Stimulated activated CD8-positive, alpha-beta memory T cell treated with anti-CD3 and anti-CD28 coated beads, Interleukin-7, amount 100 ng/mL, for 48 hours (primary cell): Measurements from ENCODE around the gene QPCTL.
"Not testable (repeated sequence)": the region's sequence is repeated elsewhere in the genome, so short reads cannot be mapped to it uniquely, and the experiment has no call there.

Experiments used
- DNase-seq, 2 donors: peaks; one replicate each; pipeline ENCODE4 v3.0.0-alpha.2; 2020; ENCODE audit warnings: low read depth in 1 of 2; ENCODE audit errors: extremely low read depth in 1 of 2

QPCTL gene

DNA sequence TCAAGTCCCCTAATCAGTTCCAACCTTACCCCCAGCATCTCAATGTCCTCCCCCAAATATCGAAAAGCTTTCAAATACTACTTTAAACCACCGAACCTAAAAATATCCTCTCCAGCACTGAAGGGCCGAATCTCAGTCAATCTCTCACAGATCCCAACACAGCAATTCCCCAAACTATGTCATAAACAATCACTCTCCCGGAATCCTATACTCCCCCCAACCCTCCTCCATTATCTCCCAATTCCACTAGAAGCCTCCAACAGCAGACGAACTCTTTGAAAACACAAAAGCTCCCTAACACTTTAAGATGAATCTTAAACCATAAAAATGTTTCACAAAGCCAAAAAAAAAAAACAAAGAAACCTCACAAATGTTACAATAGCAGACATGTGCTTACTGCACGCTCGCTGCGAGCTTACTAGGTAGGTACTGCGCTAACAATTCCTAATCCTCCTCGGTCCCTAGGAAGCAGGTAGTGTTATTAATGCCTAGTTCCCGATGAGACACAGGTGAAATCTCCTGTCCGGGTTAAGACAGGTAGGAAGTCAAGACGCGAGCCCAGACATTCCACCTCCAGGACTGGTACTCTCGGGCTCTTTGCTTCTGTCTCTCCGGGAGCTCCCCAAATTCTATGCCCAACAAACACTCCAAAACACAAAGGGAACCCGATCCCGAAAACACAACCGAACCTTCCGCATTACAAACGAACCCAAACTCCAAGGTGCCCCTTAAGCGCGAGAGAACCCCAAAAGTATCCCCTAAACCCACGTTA lies 24.1 kb downstream of the QPCTL start:
- DNase-seq, result no peak

DNA sequence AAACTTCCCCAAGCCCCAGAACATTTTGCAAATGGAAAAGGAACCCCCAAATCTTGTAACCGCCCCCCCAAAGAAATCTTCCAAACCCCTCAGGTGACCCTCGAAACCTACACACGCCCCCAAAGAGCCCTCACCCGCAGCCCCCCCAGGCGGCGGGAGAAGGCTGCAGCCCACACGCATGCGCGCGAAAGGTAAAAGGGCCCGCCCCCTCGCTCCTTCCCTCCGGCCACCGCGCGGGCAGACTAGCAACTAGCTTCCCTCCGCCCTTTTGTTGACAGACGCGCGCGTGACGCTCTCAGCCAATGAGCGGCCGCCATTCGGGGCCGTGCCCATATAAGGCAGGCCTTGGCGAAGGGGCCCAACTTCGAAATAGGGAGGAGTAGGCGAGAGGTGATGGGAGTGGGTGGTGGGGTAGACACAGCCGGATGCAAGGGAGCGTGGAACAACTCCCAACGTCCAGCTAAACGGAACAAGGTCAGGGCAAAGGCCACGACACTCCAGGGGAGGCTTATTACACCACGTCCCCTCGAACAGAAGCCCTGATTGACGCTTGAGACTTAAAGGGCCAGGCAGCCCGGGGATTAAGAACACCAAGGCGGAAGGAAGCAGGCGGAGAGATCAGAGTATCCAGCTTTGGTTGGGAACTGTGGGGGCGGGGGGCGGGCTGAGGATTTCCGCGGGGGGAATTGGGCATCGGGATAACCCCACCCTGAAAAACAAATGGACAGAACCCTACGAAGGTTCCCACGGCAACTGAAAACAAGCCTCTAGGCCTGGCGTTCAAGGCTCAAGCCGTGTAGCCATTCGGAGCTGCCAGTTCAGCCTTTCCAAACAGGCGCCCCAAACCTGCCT lies 24.9 kb downstream of the QPCTL start:
- DNase-seq, result peak; percentile 97 to 98

DNA sequence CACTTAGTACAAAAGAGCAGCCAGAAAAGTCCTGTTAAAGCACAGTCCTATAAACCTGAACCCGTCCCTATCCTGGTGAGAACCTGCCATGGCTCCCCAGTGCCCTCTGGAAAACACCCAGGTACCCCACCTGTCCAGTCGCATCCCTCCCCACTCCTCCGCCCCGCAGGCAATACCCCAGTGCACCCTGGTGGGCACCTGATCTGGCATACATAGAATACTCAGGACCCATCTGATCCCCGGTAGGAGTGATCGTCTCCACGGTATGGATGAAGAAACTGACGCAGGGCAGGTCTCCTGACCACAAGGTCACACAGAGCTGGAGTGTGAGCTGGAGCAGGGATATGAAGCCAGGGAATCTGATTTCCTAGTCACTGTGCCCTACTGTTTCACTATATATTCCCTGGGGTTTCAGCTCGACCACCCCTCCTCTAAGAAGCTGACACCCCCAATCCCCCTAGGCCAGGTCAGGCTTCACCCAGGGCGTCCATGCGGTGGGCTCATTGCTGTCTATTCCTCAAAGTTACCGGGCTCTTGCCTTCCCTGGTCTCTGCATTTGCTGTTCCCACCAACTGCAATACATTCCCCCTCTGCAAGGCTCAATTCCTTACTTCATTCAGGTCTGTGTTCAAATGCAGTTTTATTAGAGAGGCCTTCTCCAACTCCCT lies 25.7 kb downstream of the QPCTL start:
- no peak for DNase-seq

DNA sequence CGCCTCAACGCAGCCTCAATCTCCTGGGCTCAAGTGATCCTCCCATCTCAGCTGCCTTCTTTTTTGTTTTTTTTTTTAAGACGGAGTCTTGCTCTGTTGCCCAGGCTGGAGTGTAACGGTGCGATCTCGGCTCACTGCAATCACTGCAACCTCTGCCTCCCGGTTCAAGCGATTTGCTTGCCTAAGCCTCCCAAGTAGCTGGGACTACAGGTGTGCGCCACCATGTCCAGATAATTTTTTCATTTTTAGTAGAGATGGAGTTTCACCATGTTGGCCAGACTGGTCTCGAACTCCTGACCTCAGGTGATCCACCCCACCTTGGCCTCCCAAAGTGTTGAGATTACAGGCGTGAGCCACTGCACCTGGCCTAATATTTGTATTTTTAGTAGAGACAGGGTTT lies 27.6 kb downstream of the QPCTL start:
- not testable (repeated sequence) for DNase-seq

DNA sequence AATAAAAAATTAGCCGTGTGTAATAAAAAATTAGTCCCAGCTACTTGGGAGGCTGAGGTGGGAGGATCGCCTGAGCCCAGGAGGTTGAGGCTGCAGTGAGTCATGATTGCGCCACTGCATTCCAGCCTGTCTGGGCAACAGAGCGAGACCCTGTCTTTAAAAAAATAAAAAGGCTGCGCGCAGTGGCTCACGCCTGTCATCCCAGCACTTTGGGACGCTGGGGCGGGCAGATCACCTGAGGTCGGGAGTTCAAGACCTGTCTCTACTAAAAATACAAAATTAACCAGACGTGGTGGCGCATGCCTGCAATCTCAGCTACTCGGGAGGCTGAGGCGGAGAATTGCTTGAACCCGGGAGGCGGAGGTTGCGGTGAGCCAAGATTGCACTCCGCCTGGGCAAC lies 36.2 kb downstream of the QPCTL start:
- DNase-seq, result not testable (repeated sequence)

DNA sequence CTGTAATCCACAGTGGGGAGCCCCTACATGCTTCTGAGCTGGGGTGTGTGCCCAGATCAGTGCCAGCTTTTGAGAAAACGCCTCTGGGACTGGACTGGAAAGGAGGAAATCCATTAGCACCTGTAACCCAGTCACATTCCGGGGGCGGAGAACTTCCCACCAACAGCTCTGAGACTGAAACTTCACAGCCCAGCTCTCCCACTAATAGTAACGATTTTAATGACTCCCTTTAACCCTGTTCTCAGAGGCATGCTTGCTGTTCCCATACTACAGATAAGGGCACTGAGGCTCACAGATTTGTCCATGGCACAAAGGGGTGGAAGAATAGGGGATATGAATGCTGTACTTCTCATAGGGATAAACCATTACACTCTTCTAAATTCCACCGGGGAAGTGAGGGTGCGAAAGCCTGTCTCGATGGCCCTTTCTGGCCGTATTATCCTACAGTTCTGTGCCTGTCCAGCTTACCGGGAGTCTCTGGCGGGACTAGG lies 37.4 kb downstream of the QPCTL start:
- DNase-seq, result peak in 1 of 2 donors; percentile 15

DNA sequence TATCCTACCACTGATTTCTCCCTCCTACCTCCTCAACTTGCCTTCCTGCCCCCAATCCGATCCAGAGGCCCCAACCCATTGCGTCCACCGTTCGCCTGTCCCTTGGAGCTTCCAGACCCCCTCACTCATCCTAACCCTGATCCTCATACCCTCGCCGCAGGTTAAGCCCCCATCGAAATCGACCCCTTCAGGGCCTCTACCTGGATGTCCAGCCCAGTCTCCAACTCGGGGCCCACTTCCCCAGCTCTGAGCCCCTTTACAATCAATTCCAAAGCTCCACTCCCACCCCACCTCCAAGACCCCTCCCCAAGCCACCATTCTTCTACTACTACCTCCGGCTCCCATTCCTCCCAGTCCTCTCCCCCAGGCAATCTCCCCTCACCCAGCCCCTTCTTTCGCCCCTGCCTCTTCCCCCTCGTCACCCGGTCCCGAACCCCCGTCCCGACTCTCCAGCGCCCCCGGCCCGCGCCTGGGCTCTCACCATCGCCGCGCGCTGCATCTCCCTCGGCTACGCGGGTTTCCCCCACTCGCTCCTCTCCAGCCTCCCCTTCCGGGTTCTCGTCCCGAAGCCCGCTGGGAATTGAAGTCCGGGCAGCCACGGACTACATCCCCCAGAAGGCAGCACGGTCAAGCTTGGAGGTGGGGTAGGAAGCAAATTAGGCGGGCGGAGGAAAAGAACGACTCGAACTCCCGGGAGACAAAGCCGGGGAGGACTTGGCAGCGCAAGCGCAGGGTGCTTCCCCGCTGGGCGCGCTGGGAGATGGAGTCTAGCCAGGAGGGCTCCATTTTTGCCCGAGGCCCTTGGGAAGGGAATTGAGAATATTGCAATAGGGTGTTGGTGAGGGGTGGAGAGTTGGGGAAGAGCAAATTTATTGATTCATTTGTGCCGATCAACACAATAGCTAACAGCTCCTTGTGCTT lies 38.2 kb downstream of the QPCTL start, which contains the start of gene FBXO46:
Gene FBXO46, minus strand, starts transcription at position 529 of the 921 bp plus-strand sequence. CDS start 17,401 bp downstream, outside the sequence.
- DNase-seq, result peak; percentile 86 to 97

DNA sequence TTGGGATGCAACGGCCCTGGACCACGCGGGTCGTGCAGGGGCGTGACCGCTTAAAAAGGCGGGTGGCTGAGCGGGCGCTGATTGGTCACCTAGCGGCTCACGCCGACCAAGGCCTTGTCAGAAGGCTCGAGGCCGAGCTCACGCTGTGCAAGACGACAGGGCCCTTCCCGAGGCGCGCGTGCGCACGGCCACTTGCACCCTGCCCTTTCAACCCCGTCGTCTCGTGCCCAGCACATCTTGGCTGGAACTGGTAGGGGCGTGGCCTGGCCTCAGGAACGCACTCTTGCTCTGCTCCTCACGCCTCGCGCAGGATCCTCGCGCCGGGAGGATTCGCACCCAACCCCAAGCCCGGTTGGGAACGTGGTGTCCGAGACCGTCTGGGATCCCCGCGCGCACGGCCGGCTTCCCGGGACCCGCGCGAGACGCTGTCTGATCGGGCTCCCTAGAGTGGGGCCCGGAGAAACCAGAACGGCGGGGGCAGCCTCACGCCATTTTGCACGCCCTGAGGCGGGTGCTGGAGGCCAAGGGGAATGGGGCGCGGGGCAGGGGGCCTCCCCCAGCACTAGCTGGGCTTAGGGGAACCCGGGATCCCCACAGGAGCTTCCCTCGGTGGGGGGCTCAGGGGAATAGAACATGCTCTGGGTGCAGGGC lies 40.8 kb downstream of the QPCTL start, which contains the start of gene MEIOSIN:
Gene MEIOSIN, plus strand, starts transcription at position 280 of the 651 bp plus-strand sequence. CDS start 1,938 bp downstream, outside the sequence.
- DNase-seq, result no peak

DNA sequence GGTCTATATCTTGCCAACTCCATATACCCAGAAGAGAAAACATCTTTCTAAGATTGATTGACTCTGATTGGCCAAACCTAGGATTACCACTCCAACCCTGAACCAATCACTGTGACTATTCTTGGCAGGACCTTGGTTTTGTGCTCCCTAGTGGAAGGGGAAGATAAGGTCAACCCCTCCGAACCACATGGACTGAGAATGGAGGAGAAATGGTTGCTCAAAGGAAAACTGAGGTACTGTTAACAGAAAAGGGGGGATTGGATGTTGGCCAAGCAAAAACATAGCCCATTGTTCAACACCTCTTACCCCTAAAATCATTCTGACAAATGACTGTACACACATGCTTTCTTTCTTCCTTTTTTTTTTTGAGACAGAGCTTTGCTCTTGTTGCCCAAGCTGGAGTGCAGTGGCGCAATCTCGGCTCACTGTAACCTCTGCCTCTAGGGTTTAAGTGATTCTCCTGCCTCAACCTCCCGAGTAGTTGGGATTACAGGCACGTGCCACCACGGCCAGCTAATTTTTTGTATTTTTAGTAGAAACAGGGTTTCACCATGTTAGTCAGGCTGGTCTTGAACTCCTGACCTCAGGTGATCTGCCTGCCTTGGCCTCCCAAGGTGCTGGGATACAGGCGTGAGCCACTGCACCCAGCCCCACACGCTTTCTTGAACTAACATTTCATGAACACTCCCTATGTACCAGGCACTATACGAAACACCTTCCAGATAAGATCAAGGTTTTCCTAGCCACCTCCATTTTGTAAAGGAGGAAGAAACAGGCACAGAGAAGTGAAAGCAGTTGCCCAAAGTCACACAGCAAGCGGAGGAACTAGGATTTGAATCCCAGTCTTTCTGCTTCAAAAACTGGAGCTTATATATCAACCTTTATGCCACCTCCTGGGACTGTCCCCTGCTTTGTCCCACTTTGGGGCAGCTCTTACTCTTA lies 47.3 kb downstream of the QPCTL start:
- DNase-seq, result no peak

DNA sequence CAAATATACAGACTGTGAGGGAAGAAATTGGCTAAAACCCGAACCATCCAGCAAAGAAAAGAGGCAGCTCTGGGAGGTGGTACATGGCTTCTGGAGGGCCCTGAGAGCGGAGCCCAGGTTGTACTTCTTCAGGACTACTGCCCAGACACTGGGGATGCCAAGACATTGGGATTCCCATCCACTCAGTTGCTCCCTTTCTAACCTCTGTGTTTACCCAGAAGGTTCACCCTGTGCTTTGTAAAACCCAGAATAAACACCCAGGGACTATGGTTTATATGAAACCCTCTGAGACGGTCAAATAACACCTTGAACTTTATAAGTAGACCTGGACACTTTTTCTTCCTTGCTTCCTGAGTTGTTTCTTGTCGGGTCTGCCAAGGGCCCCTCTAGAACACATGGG lies 50.5 kb downstream of the QPCTL start:
- no peak for DNase-seq

DNA sequence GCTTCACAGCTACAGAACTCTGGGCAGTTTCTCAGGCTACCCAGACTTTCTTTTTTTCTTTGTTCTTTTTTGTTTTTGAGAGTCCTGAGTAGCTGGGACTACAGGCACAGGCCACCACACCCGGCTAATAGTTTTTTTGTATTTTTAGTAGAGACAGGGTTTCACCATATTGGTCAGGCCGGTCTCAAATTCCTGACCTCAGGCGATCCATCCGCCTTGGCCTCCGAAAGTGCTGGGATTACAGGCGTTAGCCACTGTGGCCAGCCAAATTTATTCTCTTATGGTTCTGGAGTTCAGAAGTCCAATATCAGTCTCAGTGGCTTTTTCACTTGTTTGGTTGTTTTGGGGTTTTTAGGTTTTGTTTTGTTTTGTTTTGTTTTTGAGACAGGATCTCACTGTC lies 53.1 kb downstream of the QPCTL start:
- DNase-seq, result no peak

DNA sequence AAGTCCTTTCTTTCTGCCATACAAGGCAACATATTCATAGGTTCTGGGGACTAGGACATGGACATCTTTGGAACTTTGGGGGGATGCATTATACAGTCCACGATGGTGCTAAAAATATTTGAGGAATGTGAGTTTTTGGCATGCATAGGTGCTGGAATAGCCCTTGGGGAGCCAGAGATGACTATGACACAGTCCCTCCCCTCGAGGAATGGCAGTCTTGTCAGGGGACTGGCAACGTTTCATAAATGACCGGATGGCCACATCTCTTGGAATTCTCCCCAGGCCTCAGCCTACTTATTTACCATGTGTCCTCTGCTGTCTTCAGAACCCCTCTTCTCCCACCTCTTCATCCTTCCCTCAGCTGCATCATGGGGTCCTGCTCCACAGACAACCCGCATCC lies 54.4 kb downstream of the QPCTL start:
- DNase-seq, result no peak

DNA sequence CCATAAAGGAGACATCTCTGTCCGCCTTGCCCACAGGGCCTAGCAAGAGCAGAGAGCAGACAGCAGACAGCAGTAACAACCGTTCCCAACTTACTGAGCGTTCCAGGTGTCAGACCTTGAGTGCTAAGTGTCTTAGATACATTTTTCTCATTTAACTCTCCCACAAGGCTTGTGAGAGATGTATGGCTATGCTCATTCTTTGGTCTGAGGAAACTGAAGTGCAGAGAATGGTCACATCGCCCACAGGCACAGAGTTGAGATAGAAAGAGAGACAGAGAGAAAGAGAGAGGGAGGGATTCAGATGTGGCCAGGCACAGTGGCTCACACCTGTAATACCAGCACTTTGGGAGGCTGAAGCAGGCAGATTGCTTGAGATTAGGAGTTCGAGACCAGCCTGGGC lies 55.0 kb downstream of the QPCTL start:
- no peak for DNase-seq

DNA sequence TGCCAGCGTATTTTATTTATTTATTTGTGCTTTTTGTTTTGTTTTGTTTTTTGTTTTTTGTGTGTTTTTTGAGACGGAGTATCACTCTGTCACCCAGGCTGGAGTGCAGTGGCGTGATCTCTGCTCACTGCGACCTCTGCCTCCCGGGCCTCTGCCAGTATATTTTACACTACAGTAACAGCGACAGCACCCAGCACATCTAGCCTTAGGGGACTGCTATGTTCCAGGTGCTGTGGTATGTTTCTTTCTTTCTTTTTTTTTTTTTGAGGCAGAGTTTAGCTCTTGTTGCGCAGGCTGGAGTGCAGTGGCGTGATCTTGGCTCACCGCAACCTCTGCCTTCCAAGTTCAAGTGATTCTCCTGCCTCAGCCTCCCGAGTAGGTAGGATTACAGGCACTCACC lies 59.0 kb downstream of the QPCTL start:
- DNase-seq, result not testable (repeated sequence)

DNA sequence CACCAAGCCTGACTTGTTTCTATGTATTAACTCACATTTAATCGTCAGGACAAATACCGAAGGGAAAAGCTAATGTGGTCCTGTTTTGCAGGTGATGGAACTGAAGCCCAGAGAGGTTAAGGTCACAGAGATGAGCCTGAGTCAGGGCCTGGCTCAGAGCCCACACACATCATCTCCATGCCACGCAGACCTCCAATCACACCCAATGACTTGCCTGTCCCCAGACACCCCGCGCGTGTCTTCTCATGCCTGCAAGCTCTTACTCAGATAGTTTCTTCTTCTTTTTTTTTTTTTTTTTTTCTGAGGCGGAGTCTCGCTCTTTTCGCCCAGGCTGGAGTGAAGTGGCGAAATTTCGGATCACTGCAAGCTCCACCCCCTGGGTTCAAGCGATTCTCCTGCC lies 60.2 kb downstream of the QPCTL start:
- no peak for DNase-seq

DNA sequence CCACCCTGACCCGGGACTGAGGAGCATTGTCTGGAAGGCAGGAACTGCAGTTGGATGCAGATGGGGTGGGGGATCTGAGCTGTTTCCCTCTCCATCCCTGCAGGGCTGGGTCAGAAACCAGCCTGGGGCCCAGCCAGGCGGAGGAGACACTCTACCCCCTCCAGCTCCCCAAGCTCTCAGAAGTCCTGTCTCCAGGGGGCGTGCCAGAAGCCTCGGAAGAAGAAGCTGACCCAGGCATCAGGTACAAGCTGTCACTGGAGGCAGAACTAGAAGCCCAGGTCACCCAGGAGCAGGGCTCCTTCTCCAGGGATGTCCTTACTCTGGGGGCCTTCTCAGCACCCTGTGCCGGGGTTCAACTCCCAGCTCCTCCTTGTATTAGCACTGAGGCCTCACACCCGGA lies 61.1 kb downstream of the QPCTL start:
- DNase-seq, result no peak
